Measurements from ENCODE around the gene FARSA.

- TF ChIP-seq POLR2AphosphoS5 (IDR thresholded peaks at IDR 0.05) (no peak), POLR2A (IDR thresholded peaks at IDR 0.05) (no peak)
- TF ChIP-seq, protein P1, sequence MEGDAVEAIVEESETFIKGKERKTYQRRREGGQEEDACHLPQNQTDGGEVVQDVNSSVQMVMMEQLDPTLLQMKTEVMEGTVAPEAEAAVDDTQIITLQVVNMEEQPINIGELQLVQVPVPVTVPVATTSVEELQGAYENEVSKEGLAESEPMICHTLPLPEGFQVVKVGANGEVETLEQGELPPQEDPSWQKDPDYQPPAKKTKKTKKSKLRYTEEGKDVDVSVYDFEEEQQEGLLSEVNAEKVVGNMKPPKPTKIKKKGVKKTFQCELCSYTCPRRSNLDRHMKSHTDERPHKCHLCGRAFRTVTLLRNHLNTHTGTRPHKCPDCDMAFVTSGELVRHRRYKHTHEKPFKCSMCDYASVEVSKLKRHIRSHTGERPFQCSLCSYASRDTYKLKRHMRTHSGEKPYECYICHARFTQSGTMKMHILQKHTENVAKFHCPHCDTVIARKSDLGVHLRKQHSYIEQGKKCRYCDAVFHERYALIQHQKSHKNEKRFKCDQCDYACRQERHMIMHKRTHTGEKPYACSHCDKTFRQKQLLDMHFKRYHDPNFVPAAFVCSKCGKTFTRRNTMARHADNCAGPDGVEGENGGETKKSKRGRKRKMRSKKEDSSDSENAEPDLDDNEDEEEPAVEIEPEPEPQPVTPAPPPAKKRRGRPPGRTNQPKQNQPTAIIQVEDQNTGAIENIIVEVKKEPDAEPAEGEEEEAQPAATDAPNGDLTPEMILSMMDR (IDR thresholded peaks at IDR 0.05): no peak
Measured at GRCh38 chr19:12938779-12939601, 5.5 kb upstream of the FARSA start.

Measured in prostate gland (tissue), 2 donors.